Measurements from ENCODE around the gene NOP56.

The NOP56 gene

DNA sequence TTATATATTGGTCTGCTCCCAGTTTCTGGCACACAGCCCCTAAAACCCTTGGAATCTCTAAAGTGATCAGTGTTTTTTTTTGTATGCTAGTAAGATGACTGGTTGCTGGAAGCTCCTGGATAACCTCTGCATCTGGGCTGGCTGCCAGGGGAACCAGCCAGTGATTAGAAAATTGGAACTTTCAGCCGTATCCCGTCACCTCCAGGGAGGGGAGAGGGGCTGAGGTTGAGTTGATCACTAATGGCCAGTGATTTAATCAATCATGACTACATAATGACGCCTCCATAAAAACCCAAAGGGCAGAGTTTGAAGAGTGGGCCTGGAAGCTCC is 48.0 kb upstream of the NOP56 start:
- ATAC-seq (ENCODE audit: insufficient read depth, low read depth) = no peak
- H3K79me2 ChIP-seq (ENCODE audit: insufficient read depth, low read length) = no peaks in the 10 kb centered on the region
- no peak overlapping the region for H3K4me2 ChIP-seq (ENCODE audit: insufficient read depth, low read length)
- H3K27ac ChIP-seq (ENCODE audit: low read length) = no peak overlapping the region
- no peak overlapping the region for H3K4me3 ChIP-seq (ENCODE audit: low read depth in 1 of 2, low read length in 2 of 2)
- H4K20me1 ChIP-seq (ENCODE audit: insufficient read depth, low read length) = no peaks in the 10 kb centered on the region
- H3K36me3 ChIP-seq (ENCODE audit: insufficient read depth, low read length) = no peaks in the 10 kb centered on the region
- H3K9me3 ChIP-seq (ENCODE audit: insufficient read depth, low read length, severe bottlenecking) = peaks cover 12% of the 10 kb centered on the region
- peaks cover 4% of the 10 kb centered on the region for H3K27me3 ChIP-seq (ENCODE audit: insufficient read depth, low read length, poor library complexity)
- DNase-seq = no peak
- no peaks in the 10 kb centered on the region for H3K4me1 ChIP-seq (ENCODE audit: insufficient read depth, low read length)
- no peak overlapping the region for H3K9ac ChIP-seq (ENCODE audit: low read depth, low read length)
- no peak for TF ChIP-seq CTCF (IDR thresholded peaks at IDR 0.05; ENCODE audit: borderline replicate concordance, extremely low read depth, low read length, poor library complexity, severe bottlenecking)
- TF ChIP-seq EZH2 (IDR thresholded peaks at IDR 0.05; ENCODE audit: borderline replicate concordance, low read depth, low read length, severe bottlenecking) = no peak
- H2AFZ ChIP-seq (ENCODE audit: low read depth, low read length) = no peak overlapping the region

DNA sequence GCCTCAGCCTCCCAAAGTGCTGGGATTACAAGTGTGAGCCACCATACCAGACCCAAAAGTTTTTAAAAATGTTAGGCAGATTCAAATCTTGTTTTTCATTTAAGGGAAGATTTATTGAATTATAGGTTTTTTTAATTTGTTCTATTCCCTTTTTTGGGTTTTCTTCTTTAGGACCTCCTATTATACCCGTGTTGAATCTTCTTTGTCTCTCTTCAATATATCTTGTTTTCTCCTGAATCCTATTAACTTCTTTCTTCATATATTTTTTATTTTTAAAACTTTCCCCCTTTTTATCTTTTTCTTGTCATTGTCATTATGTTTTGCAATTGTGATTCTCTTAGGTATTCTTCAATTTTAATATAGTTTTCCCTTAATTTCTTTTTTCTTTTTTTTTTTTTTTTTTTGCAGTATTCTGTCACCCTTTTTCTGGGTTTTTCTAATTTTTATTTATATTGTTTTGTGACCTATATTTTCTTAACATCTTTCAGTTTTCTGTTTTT is 45.9 kb upstream of the NOP56 start:
- no peaks in the 10 kb centered on the region for H3K4me1 ChIP-seq (ENCODE audit: insufficient read depth, low read length)
- ATAC-seq (ENCODE audit: insufficient read depth, low read depth) (no peak), DNase-seq (no peak)
- H4K20me1 ChIP-seq (ENCODE audit: insufficient read depth, low read length) = no peaks in the 10 kb centered on the region
- no peak overlapping the region for H3K27ac ChIP-seq (ENCODE audit: low read length)
- H2AFZ ChIP-seq (ENCODE audit: low read depth, low read length) = no peak overlapping the region
- H3K79me2 ChIP-seq (ENCODE audit: insufficient read depth, low read length) = no peaks in the 10 kb centered on the region
- H3K27me3 ChIP-seq (ENCODE audit: insufficient read depth, low read length, poor library complexity) = peaks cover 3% of the 10 kb centered on the region
- no peaks in the 10 kb centered on the region for H3K36me3 ChIP-seq (ENCODE audit: insufficient read depth, low read length)
- no peak overlapping the region for H3K9ac ChIP-seq (ENCODE audit: low read depth, low read length)
- H3K4me2 ChIP-seq (ENCODE audit: insufficient read depth, low read length) = no peak overlapping the region
- H3K9me3 ChIP-seq (ENCODE audit: insufficient read depth, low read length, severe bottlenecking) = peaks cover 12% of the 10 kb centered on the region
- no peak for TF ChIP-seq EZH2 (IDR thresholded peaks at IDR 0.05; ENCODE audit: borderline replicate concordance, low read depth, low read length, severe bottlenecking)
- TF ChIP-seq CTCF (IDR thresholded peaks at IDR 0.05; ENCODE audit: borderline replicate concordance, extremely low read depth, low read length, poor library complexity, severe bottlenecking) = no peak
- no peak overlapping the region for H3K4me3 ChIP-seq (ENCODE audit: low read depth in 1 of 2, low read length in 2 of 2)

GRCh38 chr20:2610326-2610725 is 42.1 kb upstream of the NOP56 start:
- Histone ChIP-seq H3K4me3 (ENCODE audit: low read depth in 1 of 2, low read length in 2 of 2) (no peak overlapping the region), H4K20me1 (ENCODE audit: insufficient read depth, low read length) (no peaks in the 10 kb centered on the region)

More at GRCh38 chr20:2610326-2610725, 42.1 kb upstream of the NOP56 start:
- ATAC-seq (ENCODE audit: insufficient read depth, low read depth) (no peak), DNase-seq (no peak)
- H3K4me2 ChIP-seq (ENCODE audit: insufficient read depth, low read length) = no peak overlapping the region
- H3K27me3 ChIP-seq (ENCODE audit: insufficient read depth, low read length, poor library complexity) = peaks cover 11% of the 10 kb centered on the region
- H3K9me3 ChIP-seq (ENCODE audit: insufficient read depth, low read length, severe bottlenecking) = peaks cover 12% of the 10 kb centered on the region
- TF ChIP-seq EZH2 (IDR thresholded peaks at IDR 0.05; ENCODE audit: borderline replicate concordance, low read depth, low read length, severe bottlenecking) (no peak), CTCF (IDR thresholded peaks at IDR 0.05; ENCODE audit: borderline replicate concordance, extremely low read depth, low read length, poor library complexity, severe bottlenecking) (no peak)
- H3K79me2 ChIP-seq (ENCODE audit: insufficient read depth, low read length) = no peaks in the 10 kb centered on the region
- no peak overlapping the region for H3K27ac ChIP-seq (ENCODE audit: low read length)
- no peaks in the 10 kb centered on the region for H3K36me3 ChIP-seq (ENCODE audit: insufficient read depth, low read length)
- H3K9ac ChIP-seq (ENCODE audit: low read depth, low read length) = no peak overlapping the region
- H2AFZ ChIP-seq (ENCODE audit: low read depth, low read length) = no peak overlapping the region
- no peaks in the 10 kb centered on the region for H3K4me1 ChIP-seq (ENCODE audit: insufficient read depth, low read length)
